GM21786 (cell line): ENCODE measurements around the gene TMEM209.
"Not testable (repeated sequence)": the region's sequence is repeated elsewhere in the genome, so short reads cannot be mapped to it uniquely, and the experiment has no call there.

Source experiments
- ATAC-seq: cut with Tn5 transposase; IDR thresholded peaks from one replicate; pipeline ENCODE4 v1.9.1; 2021; ENCODE audit not compliant: unreplicated experiment

The TMEM209 gene

GRCh38 chr7:130205084-130205947 is at the start of gene TMEM209:
TMEM209 (minus strand) TSS chr7:130205406; CDS start chr7:130205375, 31 bp downstream.
- ATAC-seq, result peak; percentile 98

DNA sequence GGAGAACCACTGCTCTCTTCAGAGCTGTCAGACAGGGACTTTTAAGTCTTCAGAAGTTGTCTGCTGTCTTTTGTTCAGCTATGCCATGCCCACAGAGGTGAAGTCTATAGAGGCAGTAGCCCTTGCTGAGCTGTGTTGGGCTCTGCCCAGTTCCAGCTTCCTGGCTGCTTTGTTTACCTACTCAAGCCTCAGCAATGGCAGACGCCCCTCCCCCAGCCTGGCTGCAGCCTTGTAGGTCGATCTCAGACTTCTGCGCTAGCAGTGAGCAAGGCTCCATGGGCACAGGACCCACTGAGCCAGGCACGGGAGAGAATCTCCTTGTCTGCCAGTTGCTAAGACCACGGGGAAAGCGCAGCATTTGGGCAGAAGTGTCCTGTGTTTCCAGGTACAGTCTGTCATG is 49.3 kb upstream of the TMEM209 start:
- ATAC-seq, result no peak

- ATAC-seq, result not testable (repeated sequence)
Observed at GRCh38 chr7:130249626-130250025, 44.4 kb upstream of the TMEM209 start.

DNA sequence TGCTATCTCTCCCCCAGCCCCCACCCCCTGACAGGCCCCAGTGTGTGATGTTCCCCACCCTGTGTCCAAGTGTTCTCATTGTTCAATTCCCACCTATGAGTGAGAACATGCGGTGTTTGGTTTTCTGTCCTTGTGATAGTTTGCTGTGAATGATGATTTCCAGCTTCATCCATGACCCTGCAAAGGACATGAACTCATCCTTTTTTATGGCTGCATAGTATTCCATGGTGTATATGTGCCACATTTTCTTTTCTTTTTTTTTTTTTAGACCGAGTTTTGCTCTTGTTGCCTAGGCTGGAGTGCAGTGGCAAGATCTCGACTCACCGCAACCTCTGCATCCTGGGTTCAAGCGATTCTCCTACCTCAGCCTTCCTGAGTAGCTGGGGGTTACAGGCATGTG is 43.6 kb upstream of the TMEM209 start:
- ATAC-seq, result not testable (repeated sequence)

DNA sequence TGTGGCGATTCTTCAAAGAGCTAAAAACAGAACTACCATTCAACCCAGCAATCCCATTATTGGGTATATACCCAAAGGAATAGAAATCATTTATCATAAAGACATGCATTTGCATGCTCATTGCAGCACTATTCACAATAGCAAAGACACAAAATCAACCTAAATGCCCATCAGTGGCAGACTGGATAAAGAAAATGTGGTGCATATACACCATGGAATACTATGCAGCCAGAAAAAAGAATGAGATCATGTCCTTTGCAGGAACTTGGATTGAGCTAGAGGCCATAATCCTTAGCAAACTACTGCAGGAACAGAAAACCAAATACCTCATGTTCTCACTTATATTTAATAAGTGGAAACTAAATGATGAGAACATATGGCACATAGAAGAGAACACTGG is 41.3 kb upstream of the TMEM209 start:
- not testable (repeated sequence) for ATAC-seq

DNA sequence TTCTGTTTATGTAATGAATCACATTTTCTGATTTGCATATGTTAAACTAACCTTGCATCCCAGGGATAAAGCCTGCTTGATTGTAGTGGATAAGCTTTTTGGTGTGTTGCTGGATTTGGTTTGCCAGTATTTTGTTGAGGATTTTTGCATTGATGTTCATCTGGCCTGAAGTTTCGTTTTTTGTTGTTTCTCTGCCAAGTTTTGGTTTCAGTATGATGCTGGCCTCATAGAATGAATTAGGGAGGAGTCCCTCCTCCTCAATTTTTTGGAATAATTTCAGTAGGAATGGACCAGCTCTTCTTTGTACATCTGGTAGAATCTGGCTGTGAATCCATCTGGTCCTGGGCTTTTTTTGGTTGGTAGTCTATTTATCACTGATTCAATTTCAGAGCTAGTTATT is 38.3 kb upstream of the TMEM209 start:
- not testable (repeated sequence) for ATAC-seq

- no peak for ATAC-seq
Observed at GRCh38 chr7:130242198-130243014, 37.2 kb upstream of the TMEM209 start.

DNA sequence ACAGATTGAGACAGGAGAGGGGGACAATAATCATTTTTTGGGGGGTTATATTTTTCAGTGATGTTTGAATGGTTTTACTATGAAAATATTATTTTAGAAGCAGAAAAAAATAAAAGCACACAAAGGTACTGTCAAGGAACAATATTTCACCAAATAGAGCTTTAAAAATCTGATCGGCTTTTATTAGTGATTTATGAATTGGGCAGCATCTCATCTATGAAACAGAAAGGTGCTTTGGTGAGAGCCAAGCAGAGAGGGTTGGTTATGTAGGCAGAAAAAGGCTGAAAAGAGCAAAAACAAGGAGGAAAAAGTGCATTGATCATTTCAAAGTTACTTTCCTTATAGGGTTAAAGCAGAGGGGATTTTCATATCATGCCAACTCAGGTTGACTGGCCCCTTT is 35.0 kb upstream of the TMEM209 start:
- ATAC-seq, result no peak

GRCh38 chr7:130236361-130236760 is 31.2 kb upstream of the TMEM209 start:
- not testable (repeated sequence) for ATAC-seq

DNA sequence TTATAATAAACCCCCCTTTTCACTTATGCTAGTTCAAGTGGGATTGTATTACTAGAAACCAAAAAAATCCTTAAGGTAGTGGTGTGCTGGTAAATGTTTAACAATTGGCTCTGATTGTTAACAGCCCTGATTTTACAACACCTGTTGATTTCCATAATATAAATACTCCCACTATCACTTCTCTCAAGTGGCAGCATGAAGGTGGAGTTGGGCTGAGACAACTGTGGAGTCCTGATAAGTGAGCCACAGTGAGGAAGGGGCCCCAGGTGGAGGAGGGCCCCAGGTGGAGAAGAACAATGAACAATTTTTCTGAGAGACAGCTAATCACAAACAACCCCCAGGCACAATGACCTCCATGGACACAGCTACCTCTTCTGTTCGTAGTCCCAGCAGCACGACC is 28.9 kb upstream of the TMEM209 start:
- ATAC-seq, result no peak

DNA sequence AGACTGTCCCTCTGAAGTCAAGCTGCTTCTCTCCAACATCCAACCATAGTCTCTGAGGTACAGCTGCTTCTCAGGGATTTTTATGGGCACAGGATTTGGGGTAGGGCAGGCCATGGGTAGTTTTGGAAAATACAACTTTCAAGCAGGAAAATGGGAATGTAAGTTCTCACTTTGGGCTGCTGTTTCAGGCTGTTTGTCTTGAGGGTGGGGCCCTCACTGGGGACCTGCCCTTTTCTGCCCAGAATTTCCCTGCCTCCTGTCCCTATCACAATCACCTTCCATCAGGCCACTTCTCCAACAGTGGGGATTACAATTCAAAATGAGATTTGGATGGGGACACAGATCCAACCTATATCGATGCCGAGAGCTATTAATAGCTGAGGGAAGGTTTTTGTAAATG is 27.0 kb upstream of the TMEM209 start:
- ATAC-seq, result no peak

DNA sequence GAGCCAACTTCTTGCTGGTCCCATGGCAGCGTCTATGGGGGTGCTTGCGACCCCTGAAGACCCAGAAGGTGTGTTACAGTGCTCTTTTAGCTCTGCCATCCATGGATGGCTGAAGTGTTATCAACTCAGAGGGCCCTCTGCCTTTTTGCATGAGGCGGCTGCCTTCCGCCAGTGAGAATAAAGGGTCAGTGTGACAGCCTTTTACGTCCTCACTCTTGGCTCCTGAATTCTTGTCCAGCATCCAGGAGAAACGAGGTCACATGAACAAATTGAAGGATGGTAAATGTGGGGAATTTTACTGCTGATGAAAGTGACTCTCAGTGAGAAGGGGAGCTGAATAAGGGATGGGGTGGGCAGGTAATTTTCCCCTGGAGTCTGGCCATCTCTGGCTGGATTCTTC is 26.6 kb upstream of the TMEM209 start:
- no peak for ATAC-seq

- not testable (repeated sequence) for ATAC-seq
Observed at GRCh38 chr7:130229981-130230380, 24.8 kb upstream of the TMEM209 start.

DNA sequence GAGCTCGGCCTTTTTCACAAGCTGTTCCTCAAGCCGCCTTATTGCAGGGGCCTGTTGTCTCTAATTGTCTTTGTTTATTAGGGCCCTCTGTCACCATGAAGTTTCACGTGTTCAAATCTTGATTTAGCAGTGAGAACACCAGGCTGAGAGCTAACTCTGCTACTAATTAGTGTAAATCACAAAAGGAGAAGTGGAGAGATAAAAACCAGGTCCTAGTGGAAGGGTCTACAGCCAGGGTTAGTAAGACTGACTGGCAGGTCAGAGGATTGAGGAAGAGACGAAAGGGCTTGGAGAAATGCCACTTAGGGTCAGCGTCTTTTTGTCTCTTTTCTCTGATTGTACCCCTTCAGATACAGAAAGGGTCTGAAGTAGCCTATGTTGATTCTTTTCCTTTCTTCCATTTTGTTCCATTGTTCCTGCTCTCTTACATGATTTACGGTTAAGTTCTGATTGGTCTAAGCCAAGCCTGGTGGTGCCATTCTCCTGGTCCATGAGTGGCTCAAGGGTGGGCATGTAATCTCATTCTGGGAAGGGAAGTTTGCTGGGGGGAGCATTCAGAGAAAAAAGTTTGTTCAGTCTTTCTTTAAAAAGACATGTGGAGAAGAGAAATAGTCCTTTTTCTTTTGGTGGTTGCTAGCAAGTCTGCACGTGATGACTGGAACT is 23.8 kb upstream of the TMEM209 start:
- no peak for ATAC-seq

DNA sequence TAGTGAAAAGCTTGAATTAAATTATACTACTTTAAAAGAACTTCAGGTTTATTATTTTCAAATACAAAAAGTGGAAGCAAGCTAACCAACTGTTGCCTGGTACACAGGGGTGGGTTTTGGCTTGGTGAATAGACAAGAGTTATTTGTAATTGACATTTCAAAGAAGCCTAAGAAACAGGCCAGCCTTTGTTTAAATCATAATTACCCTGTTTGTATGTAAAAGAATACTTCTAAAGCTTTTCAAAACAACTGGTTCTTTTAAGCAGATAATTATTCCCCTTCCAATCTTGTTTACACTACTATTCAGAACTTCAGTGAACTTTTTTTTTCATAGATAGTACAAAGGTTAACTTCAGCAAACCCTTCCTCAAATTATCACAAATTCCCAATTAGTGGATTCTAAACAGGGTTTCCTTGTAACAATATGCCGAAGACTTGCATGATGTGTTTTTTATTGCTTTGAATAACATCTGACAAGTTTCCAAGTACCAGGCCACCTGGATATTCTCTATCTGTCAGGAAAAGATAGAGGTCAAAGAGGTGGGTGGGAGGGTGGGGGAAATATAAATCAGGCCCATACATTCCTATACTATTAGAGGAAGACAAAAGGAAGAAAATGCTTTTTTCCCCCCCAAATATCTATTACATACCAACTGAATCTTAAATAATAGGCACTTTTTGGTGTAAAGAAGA is 22.8 kb upstream of the TMEM209 start:
- no peak for ATAC-seq

- no peak for ATAC-seq
Observed at GRCh38 chr7:130226333-130226732, 21.1 kb upstream of the TMEM209 start.

DNA sequence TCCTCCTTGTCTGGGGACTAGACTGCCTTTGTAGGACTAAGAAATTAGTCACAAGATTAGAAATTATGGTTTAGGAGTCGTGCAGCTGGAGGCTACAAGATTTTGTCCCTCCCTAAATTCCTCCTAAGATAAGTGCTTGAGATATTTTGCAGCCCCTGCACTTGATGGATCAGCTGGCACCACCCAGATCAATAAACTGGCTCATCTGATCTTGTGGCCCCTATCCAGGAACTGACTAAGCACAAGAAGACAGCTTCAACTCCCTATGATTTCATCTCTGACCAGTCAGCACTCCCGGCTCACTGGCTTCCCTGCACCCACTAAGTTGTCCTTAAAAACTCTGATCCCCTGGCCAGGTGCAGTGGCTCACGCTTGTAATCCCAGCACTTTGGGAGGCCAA is 19.7 kb upstream of the TMEM209 start:
- not testable (repeated sequence) for ATAC-seq

DNA sequence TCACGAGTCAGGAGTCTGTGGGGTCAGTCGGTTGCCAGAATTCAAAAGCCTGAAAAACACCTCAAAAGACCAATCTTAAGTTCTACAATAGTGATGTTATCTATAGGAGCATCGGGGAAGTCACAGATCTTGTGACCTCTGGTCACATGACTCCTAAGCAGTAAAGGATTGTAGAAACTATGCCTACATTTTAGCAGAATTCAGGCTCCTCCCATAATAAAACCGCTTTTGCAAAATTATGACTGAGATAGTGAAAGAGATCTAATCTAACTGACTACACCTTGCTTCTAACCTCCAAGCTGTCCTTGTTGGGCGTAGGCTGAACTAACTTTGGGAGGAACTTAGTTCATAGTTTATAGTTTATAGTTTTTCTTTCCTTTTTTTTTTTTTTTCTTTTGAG is 19.0 kb upstream of the TMEM209 start:
- ATAC-seq, result no peak

DNA sequence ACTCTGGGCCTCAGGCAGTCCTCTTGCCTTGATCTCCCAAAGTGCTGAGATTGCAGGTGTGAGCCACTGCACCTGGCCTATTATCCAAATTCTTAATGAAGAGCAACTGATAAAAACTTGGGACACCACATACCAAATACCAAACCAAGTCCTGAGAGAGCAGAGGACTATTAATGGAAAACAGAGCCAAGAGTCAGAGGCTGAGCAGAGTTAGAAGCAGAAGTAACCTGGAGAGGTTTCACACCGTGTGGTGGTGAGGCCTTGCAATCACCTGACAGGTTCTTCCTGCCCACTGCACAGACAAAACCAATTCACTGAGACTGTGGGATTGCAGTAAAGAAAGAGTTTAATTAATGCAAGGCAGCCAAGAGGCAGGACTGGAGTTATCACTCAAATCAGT is 18.4 kb upstream of the TMEM209 start:
- ATAC-seq, result no peak

GRCh38 chr7:130221746-130222145 is 16.5 kb upstream of the TMEM209 start:
- ATAC-seq, result no peak

DNA sequence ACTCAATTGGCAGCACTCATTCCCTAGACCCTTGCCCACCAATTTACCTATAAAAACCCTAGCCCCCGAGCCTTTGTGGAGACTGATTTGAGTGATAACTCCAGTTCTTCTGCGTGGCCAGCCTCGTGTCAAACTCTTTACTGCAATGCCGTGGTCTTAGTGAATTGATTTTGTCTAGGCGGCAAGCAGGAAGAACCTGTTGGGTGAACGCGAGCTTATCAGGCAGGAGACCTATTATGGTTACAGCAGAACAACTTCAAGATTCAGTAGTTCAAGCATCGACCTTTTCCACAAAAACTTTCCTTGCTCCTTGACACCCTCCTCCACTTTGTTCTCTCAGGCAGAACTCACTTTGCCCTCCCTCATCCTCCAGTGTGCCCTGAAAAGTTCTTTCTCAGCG is 14.7 kb upstream of the TMEM209 start:
- ATAC-seq, result no peak
